CD4-positive, alpha-beta T cell treated with Interleukin-4 for 1 hour (primary cell): ENCODE measurements around the gene CXCL17.
A peak's percentile ranks its signal among the peaks of the same experiment; 100 is the strongest.

Experiments
- DNase-seq, 2 donors: peaks; one replicate each; pipeline ENCODE4 v3.0.0-alpha.2; 2020 to 2022

The CXCL17 gene

GRCh38 chr19:42397263-42398166 lies 45.2 kb downstream of the CXCL17 start:
- no peak for DNase-seq

- peak; percentile 97 to 98 for DNase-seq
These were observed 46.1 kb downstream of the CXCL17 start for GRCh38 chr19:42396381-42397262.

GRCh38 chr19:42394751-42395150 lies 48.0 kb downstream of the CXCL17 start:
- no peak for DNase-seq

GRCh38 chr19:42392165-42392564 lies 50.6 kb downstream of the CXCL17 start:
- DNase-seq: no peak

GRCh38 chr19:42389899-42390298 lies 52.8 kb downstream of the CXCL17 start, which contains the start of gene CNFN:
CNFN (minus strand) TSS chr19:42390297; CDS start chr19:42389037, 1,260 bp downstream.
- no peak for DNase-seq

GRCh38 chr19:42388851-42389489 lies 53.8 kb downstream of the CXCL17 start:
- DNase-seq: no peak

GRCh38 chr19:42386974-42387707 lies 55.6 kb downstream of the CXCL17 start:
- peak; percentile 67 for DNase-seq

- DNase-seq: no peak
These were observed 62.6 kb downstream of the CXCL17 start for GRCh38 chr19:42380155-42380554.
